Nephron (organoid): ENCODE measurements around the gene SLC25A20.
"Not testable (repeated sequence)": the region's sequence is repeated elsewhere in the genome, so short reads cannot be mapped to it uniquely, and the experiment has no call there.

Source experiments
- H3K27ac Mint-ChIP-seq, 3 experiments: 2 replicates each; pipeline ENCODE4 v1.8.0; 2020; ENCODE audit warnings: mixed read lengths in 3 of 3, mild to moderate bottlenecking in 2 of 3, moderate library complexity in 1 of 3
- H3K27me3 Mint-ChIP-seq: 2 replicates; pipeline ENCODE4 v1.8.0; 2021; ENCODE audit warnings: low read depth, mild to moderate bottlenecking, moderate library complexity, mixed read lengths
- H3K36me3 Mint-ChIP-seq: 2 replicates; pipeline ENCODE4 v1.8.0; 2020; ENCODE audit warnings: low read depth, mixed read lengths
- H3K4me1 Mint-ChIP-seq: 2 replicates; pipeline ENCODE4 v1.8.0; 2020; ENCODE audit warnings: mixed read lengths
- H3K4me3 Mint-ChIP-seq, 3 experiments: 2 replicates each; pipeline ENCODE4 v1.8.0; 2020; ENCODE audit warnings: mild to moderate bottlenecking in 3 of 3, mixed read lengths in 3 of 3, moderate library complexity in 2 of 3
- H3K9me3 Mint-ChIP-seq: 2 replicates; pipeline ENCODE4 v1.8.0; 2020; ENCODE audit warnings: mixed read lengths
- TF ChIP-seq, protein P1 (sequence below), 3 experiments: fragments of 200-600 bp; sonication (generic); IDR thresholded peaks; one replicate each; pipeline ENCODE4 v1.5.0; 2021; ENCODE audit warnings: antibody characterized with exemption in 3 of 3; ENCODE audit not compliant: unreplicated experiment in 3 of 3

Gene SLC25A20

DNA sequence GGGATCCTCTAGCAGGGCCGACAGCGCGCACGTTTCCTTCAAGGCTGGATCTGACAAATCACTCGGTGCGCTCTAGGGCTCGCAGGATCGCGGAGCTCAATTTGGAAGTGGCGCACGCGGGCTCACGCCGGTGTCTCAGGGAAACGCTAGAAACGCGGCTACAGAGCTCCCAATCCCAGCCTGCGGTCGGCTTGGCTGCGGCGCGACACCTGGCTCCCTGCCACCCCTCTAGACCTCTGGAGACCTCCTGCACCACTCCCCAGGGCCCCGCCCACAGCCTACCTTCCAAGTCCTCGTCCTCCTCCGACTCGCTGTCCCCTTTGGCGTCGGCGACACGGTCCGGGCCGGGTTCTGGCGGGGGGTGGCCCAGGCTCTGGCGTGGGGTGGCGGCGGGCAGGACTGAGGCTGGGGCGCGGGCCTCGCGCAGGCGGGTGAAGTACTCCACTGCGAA is 51.6 kb downstream of the SLC25A20 start:
- no peaks in the 10 kb centered on the region for H3K9me3 Mint-ChIP-seq
- H3K36me3 Mint-ChIP-seq, result peaks cover 10% of the 10 kb centered on the region
- TF ChIP-seq, protein P1, sequence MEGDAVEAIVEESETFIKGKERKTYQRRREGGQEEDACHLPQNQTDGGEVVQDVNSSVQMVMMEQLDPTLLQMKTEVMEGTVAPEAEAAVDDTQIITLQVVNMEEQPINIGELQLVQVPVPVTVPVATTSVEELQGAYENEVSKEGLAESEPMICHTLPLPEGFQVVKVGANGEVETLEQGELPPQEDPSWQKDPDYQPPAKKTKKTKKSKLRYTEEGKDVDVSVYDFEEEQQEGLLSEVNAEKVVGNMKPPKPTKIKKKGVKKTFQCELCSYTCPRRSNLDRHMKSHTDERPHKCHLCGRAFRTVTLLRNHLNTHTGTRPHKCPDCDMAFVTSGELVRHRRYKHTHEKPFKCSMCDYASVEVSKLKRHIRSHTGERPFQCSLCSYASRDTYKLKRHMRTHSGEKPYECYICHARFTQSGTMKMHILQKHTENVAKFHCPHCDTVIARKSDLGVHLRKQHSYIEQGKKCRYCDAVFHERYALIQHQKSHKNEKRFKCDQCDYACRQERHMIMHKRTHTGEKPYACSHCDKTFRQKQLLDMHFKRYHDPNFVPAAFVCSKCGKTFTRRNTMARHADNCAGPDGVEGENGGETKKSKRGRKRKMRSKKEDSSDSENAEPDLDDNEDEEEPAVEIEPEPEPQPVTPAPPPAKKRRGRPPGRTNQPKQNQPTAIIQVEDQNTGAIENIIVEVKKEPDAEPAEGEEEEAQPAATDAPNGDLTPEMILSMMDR (IDR thresholded peaks at IDR 0.05; ENCODE audit: unreplicated experiment in 3 of 3), result no peak
- peak overlapping the region; percentile 88 to 94 (median 90) for H3K4me3 Mint-ChIP-seq
- H3K27me3 Mint-ChIP-seq, result no peaks in the 10 kb centered on the region
- H3K27ac Mint-ChIP-seq, result peak overlapping the region; percentile 69 to 81 (median 74)
- peaks cover 26% of the 10 kb centered on the region for H3K4me1 Mint-ChIP-seq

GRCh38 chr3:48845170-48845569 is 53.5 kb downstream of the SLC25A20 start:
- Mint-ChIP-seq H3K27ac (peak overlapping the region in 1 of 3 experiments; percentile 19), H3K9me3 (no peaks in the 10 kb centered on the region), H3K4me1 (peaks cover 20% of the 10 kb centered on the region), H3K36me3 (peaks cover 10% of the 10 kb centered on the region), H3K4me3 (peak overlapping the region; percentile 31 to 79 (median 65)), H3K27me3 (no peaks in the 10 kb centered on the region)
- TF ChIP-seq, protein P1 (IDR thresholded peaks at IDR 0.05; ENCODE audit: unreplicated experiment in 3 of 3), result no peak

- Mint-ChIP-seq H3K9me3 (no peaks in the 10 kb centered on the region), H3K36me3 (peaks cover 19% of the 10 kb centered on the region), H3K4me1 (peaks cover 6% of the 10 kb centered on the region), H3K4me3 (no peak overlapping the region), H3K27me3 (no peaks in the 10 kb centered on the region), H3K27ac (no peak overlapping the region)
- TF ChIP-seq, protein P1 (IDR thresholded peaks at IDR 0.05; ENCODE audit: unreplicated experiment in 3 of 3), result no peak
These were observed 61.5 kb downstream of the SLC25A20 start for GRCh38 chr3:48837163-48837562.

GRCh38 chr3:48835650-48836366 is 62.9 kb downstream of the SLC25A20 start:
- Mint-ChIP-seq H3K27me3 (no peaks in the 10 kb centered on the region), H3K27ac (no peak overlapping the region), H3K4me3 (no peak overlapping the region), H3K4me1 (peaks cover 6% of the 10 kb centered on the region), H3K9me3 (no peaks in the 10 kb centered on the region), H3K36me3 (peaks cover 19% of the 10 kb centered on the region)
- TF ChIP-seq, protein P1 (IDR thresholded peaks at IDR 0.05; ENCODE audit: unreplicated experiment in 3 of 3), result no peak

GRCh38 chr3:48832684-48833083 is 66.0 kb downstream of the SLC25A20 start:
- TF ChIP-seq, protein P1 (IDR thresholded peaks at IDR 0.05; ENCODE audit: unreplicated experiment in 3 of 3), result no peak

DNA sequence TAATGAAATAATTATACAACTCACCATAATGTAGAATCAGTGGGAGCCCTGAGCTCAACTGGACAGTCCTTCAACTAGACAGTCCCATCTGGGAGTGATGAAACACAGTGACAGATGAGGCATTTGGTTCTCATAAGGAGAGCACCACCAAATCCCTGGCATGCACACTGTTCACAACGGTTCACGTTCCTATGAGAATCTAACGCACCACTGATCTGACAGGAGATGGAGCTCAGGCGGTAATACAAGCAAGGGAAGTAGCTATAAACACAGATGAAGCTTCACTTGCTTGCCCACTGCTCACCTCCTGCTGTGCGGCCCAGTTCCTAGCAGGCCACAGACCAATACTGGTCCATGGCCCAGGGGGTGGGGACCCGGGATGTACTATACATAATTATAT is 68.0 kb downstream of the SLC25A20 start:
- Mint-ChIP-seq H3K4me3 (no peak overlapping the region), H3K36me3 (peaks cover 7% of the 10 kb centered on the region), H3K4me1 (no peaks in the 10 kb centered on the region), H3K9me3 (no peaks in the 10 kb centered on the region), H3K27me3 (no peaks in the 10 kb centered on the region), H3K27ac (no peak overlapping the region)
- TF ChIP-seq, protein P1 (IDR thresholded peaks at IDR 0.05; ENCODE audit: unreplicated experiment in 3 of 3), result no peak

More at GRCh38 chr3:48832684-48833083, 66.0 kb downstream of the SLC25A20 start:
- Mint-ChIP-seq H3K27me3 (no peaks in the 10 kb centered on the region), H3K4me3 (no peak overlapping the region), H3K27ac (no peak overlapping the region), H3K4me1 (no peaks in the 10 kb centered on the region), H3K36me3 (peaks cover 13% of the 10 kb centered on the region), H3K9me3 (no peaks in the 10 kb centered on the region)

- H3K36me3 Mint-ChIP-seq, H3K27me3 Mint-ChIP-seq, H3K27ac Mint-ChIP-seq, H3K9me3 Mint-ChIP-seq, H3K4me3 Mint-ChIP-seq, H3K4me1 Mint-ChIP-seq: not testable (repeated sequence)
These were observed 69.2 kb downstream of the SLC25A20 start for GRCh38 chr3:48829525-48829924.

DNA sequence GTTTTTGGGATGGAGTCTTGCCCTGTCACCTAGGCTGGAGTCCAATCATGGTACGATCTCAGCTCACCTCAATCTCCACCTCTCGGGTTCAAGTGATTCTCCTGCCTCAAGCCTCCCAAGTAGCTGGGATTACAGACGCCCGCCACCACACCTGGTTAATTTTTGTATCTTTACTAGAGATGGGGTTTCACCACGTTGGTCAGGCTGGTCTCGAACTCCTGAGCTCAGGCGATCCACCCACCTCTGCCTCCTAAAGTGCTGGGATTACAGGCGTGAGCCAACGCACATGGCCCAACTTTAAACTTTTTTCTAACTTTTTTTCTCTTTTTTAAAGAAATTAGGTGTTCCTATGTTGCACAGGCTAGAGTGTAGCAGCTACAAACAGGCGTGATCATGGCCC is 70.8 kb downstream of the SLC25A20 start:
- H3K36me3 Mint-ChIP-seq, H3K27ac Mint-ChIP-seq, H3K9me3 Mint-ChIP-seq, H3K4me1 Mint-ChIP-seq, H3K4me3 Mint-ChIP-seq, H3K27me3 Mint-ChIP-seq: not testable (repeated sequence)
